Nephron progenitor cell (in vitro differentiated cells): ENCODE measurements around the gene MEN1.
"Not testable (repeated sequence)": the region's sequence is repeated elsewhere in the genome, so short reads cannot be mapped to it uniquely, and the experiment has no call there.

Experiments used
- DNase-seq: peaks from one replicate; pipeline ENCODE4 v3.0.0; 2021
- H3K27ac Mint-ChIP-seq: 2 replicates; pipeline ENCODE4 v1.8.0; 2021; ENCODE audit warnings: mild to moderate bottlenecking, moderate library complexity, mixed read lengths
- H3K27me3 Mint-ChIP-seq: 2 replicates; pipeline ENCODE4 v1.8.0; 2021; ENCODE audit warnings: mild to moderate bottlenecking, low read depth, mixed read lengths; ENCODE audit not compliant: poor library complexity
- H3K36me3 Mint-ChIP-seq: 2 replicates; pipeline ENCODE4 v1.8.0; 2021; ENCODE audit warnings: low read depth, mixed read lengths
- H3K4me1 Mint-ChIP-seq: 2 replicates; pipeline ENCODE4 v1.8.0; 2021; ENCODE audit warnings: mixed read lengths
- H3K4me3 Mint-ChIP-seq: 2 replicates; pipeline ENCODE4 v1.8.0; 2021; ENCODE audit warnings: mild to moderate bottlenecking, moderate library complexity, mixed read lengths
- H3K9me3 Mint-ChIP-seq: 2 replicates; pipeline ENCODE4 v1.8.0; 2021; ENCODE audit warnings: mild to moderate bottlenecking, moderate library complexity, mixed read lengths
- CTCF ChIP-seq: fragments of 200-600 bp; sonication (generic); IDR thresholded peaks from 2 replicates; pipeline ENCODE4 v1.5.0; 2021; ENCODE audit warnings: antibody characterized with exemption

Gene MEN1

GRCh38 chr11:64846998-64847666, 36.8 kb upstream of the MEN1 start:
- Mint-ChIP-seq H3K27ac (no peak overlapping the region), H3K36me3 (no peaks in the 10 kb centered on the region), H3K4me3 (no peak overlapping the region), H3K27me3 (peaks cover 10% of the 10 kb centered on the region), H3K4me1 (peaks cover 36% of the 10 kb centered on the region), H3K9me3 (no peaks in the 10 kb centered on the region)
- DNase-seq = peak; percentile 98
- TF ChIP-seq CTCF = peak; percentile 99

DNA sequence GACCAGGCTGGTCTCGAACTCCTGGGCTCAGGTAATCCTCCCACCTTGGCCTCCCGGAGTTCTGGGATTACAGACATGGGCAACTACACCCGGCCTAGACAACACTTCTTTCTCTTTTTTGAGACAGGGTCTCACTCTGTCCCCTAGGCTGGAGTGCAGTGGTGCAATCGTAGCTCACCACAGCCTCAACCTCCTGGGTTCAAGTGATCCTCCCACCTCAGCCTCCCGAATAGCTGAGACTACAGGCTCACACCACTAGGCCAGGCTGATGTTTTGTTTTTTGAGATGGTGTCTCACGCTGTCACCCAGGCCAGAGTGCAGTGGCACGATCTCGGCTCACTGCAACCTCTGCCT, 35.4 kb upstream of the MEN1 start:
- H3K27me3 Mint-ChIP-seq = peaks cover 10% of the 10 kb centered on the region
- not testable (repeated sequence) for H3K9me3 Mint-ChIP-seq, H3K27ac Mint-ChIP-seq, DNase-seq, H3K36me3 Mint-ChIP-seq
- H3K4me1 Mint-ChIP-seq = peaks cover 35% of the 10 kb centered on the region
- H3K4me3 Mint-ChIP-seq = peak overlapping the region; percentile 71

- peaks cover 10% of the 10 kb centered on the region for H3K27me3 Mint-ChIP-seq
- H3K4me1 Mint-ChIP-seq = peaks cover 35% of the 10 kb centered on the region
These were observed 34.9 kb upstream of the MEN1 start for GRCh38 chr11:64845129-64845775.

DNA sequence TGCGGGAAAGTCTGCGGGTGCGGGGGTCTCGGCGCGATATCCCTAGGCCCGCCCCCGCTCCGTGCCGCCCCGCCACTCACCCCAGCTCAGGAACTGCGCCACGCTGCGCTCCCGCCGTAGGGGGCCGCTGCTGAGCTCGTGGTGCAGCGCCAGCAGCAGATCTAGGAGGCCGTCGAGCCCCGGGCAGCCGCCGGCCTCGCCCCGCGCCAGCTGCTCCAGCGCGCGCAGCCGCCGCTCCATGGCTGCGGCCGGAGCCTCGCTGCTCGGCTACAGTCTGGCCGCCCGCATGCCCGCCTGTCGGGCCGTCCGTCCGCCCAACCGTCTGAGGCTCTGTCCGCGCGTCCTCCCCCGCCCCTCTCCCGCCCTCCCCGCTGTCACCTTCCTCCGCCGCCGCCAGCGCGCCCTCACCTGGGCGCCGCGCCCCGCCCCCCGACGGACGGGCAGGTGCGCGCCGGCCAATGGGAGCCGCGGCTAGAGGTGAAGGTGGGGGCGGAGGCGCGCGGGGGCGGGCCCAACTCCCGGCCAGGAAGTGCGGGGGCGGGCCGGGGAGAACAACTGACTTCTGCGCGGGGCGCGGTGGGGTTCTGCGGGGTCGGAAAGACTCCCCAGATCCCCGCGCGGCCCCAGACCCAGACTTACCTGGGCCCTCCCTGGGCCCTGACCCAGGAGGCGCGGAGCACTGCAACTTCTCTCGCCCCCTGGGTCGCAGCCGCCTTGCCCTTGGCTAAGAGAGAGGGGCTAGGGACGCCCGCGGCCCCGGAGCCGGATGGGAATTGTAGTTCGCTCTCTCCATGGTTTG, 34.2 kb upstream of the MEN1 start, which contains the start of gene CDC42BPG:
Gene CDC42BPG (minus strand): TSS at position 324 of the 799 bp plus-strand sequence. CDS start 84 bp downstream, at position 240.
- Mint-ChIP-seq H3K4me3 (peak within 1 kb of the TSS; percentile 86), H3K4me1 (peaks cover 35% of the 10 kb centered on the region), H3K9me3 (no peaks in the 10 kb centered on the region), H3K27ac (no peak within 1 kb of the TSS), H3K36me3 (no peaks in the 10 kb centered on the region), H3K27me3 (peaks cover 10% of the 10 kb centered on the region)
- peak; percentile 78 for DNase-seq
- TF ChIP-seq CTCF = peak; percentile 47

More at GRCh38 chr11:64845129-64845775, 34.9 kb upstream of the MEN1 start:
- Mint-ChIP-seq H3K9me3 (no peaks in the 10 kb centered on the region), H3K36me3 (no peaks in the 10 kb centered on the region), H3K27ac (no peak overlapping the region), H3K4me3 (peak overlapping the region; percentile 71)
- no peak for DNase-seq
- no peak for TF ChIP-seq CTCF

- Mint-ChIP-seq H3K9me3 (no peaks in the 10 kb centered on the region), H3K27me3 (peaks cover 10% of the 10 kb centered on the region), H3K27ac (no peak overlapping the region), H3K4me3 (peak overlapping the region; percentile 86), H3K4me1 (peaks cover 30% of the 10 kb centered on the region), H3K36me3 (no peaks in the 10 kb centered on the region)
- no peak for TF ChIP-seq CTCF
- DNase-seq = no peak
These were observed 33.5 kb upstream of the MEN1 start for GRCh38 chr11:64843686-64844329.
